SW480 (cell line): ENCODE results near the gene COL23A1.

ENCODE experiments used
- DNase-seq: peaks from one replicate; pipeline ENCODE4 v3.0.0-alpha.2; 2016; ENCODE audit warnings: low spot score

The COL23A1 gene

GRCh38 chr5:178339272-178339671, 250.9 kb downstream of the COL23A1 start:
- no peak for DNase-seq

GRCh38 chr5:178338750-178339144, 251.4 kb downstream of the COL23A1 start:
- DNase-seq: no peak

GRCh38 chr5:178338126-178338749, 252.0 kb downstream of the COL23A1 start:
- DNase-seq: no peak

GRCh38 chr5:178337334-178337741, 252.9 kb downstream of the COL23A1 start:
- DNase-seq: no peak

- no peak for DNase-seq
Observed at GRCh38 chr5:178336889-178337288, 253.3 kb downstream of the COL23A1 start.

GRCh38 chr5:178335302-178336030, 254.7 kb downstream of the COL23A1 start:
- DNase-seq: no peak

GRCh38 chr5:178334861-178335260, 255.3 kb downstream of the COL23A1 start:
- DNase-seq: no peak

- DNase-seq: peak; percentile 43
Observed at GRCh38 chr5:178333821-178334481, 256.2 kb downstream of the COL23A1 start.

- DNase-seq: peak; percentile 34
Observed at GRCh38 chr5:178332210-178332641, 258.0 kb downstream of the COL23A1 start.

- DNase-seq: peak; percentile 92
Observed at GRCh38 chr5:178331491-178331996, 258.6 kb downstream of the COL23A1 start.

- peak; percentile 62 for DNase-seq
Observed at GRCh38 chr5:178330791-178331404, 259.3 kb downstream of the COL23A1 start.

- no peak for DNase-seq
Observed at GRCh38 chr5:178328826-178329730, 261.1 kb downstream of the COL23A1 start.

GRCh38 chr5:178327931-178328711, 262.1 kb downstream of the COL23A1 start:
- no peak for DNase-seq

GRCh38 chr5:178327446-178327845, 262.7 kb downstream of the COL23A1 start:
- no peak for DNase-seq

- DNase-seq: no peak
Observed at GRCh38 chr5:178326374-178326715, 263.8 kb downstream of the COL23A1 start.

GRCh38 chr5:178325679-178326373, 264.4 kb downstream of the COL23A1 start:
- DNase-seq: no peak

- DNase-seq: no peak
Observed at GRCh38 chr5:178325311-178325678, 264.9 kb downstream of the COL23A1 start.

- DNase-seq: no peak
Observed at GRCh38 chr5:178324481-178325310, 265.5 kb downstream of the COL23A1 start.

GRCh38 chr5:178323961-178324360, 266.2 kb downstream of the COL23A1 start:
- DNase-seq: no peak
